ENCODE data around the gene ZFP36L1. TPM values are rescaled to one million over a fixed set of nuclear protein-coding genes. Genes with fewer than 3 reads are reported as not detected.
A peak's percentile ranks its signal among the peaks of the same experiment; 100 is the strongest.

ZFP36L1 gene
- total and polyA plus RNA-seq, 10 of the 15 experiments (the other 5 are each of a cell fraction or from before 2014, with no cell fraction given): 22.0 to 184 (median 66.1) TPM

- TF ChIP-seq PRDM15 (CRISPR knock-in tag; IDR thresholded peaks at IDR 0.05) (no peak), BACH1 (IDR thresholded peaks at IDR 0.05; ENCODE audit: borderline replicate concordance) (peak; percentile 51; the same call in 1 of the 2 replicates), SRF (IDR thresholded peaks at IDR 0.05; ENCODE audit: low read depth in 2 of 2, low read length in 2 of 2) (peak; percentile 12 to 65; a peak in 1 of 4 replicates), TCF7 (IDR thresholded peaks at IDR 0.05; ENCODE audit: borderline replicate concordance) (no peak), YY1 (IDR thresholded peaks at IDR 0.05; ENCODE audit: low read depth, low read length) (peak; percentile 84), ZNF687 (IDR thresholded peaks at IDR 0.05) (0 out of 2 replicates have a peak, but pooled peaks have one; percentile 49), CTCF (IDR thresholded peaks at IDR 0.05 in 2 of 3, conservative IDR thresholded peaks at IDR 0.05 in 1 of 3; ENCODE audit: control insufficient read depth in 2 of 3, extremely low read depth in 1 of 3, insufficient read depth in 1 of 3, low read depth in 3 of 3, low read length in 3 of 3) (peak; percentile 76 to 93 (median 85); a peak in 5 of 6 replicates), LARP7 (IDR thresholded peaks at IDR 0.05) (no peak), NFXL1 (IDR thresholded peaks at IDR 0.05; ENCODE audit: borderline replicate concordance) (no peak), PBX3 (IDR thresholded peaks at IDR 0.05; ENCODE audit: insufficient replicate concordance, low read depth, low read length) (no peak), ZBTB40 (IDR thresholded peaks at IDR 0.05; ENCODE audit: borderline replicate concordance) (no peak), IKZF1 (conservative IDR thresholded peaks at IDR 0.05) (peak; percentile 30)
Measured at GRCh38 chr14:68788996-68789820, 3.7 kb downstream of the ZFP36L1 start (continued).

Measured in GM12878 (cell line).